Spleen (tissue), 11 donors: ENCODE data around the gene HSBP1L1. TPM values are rescaled to one million over a fixed set of nuclear protein-coding genes. Genes with fewer than 3 reads are reported as not detected.

Experiments used
- DNase-seq: peaks from one replicate; pipeline ENCODE4 v3.0.0-alpha.2; 2020
- H3K27ac ChIP-seq, 8 donors: fragments of 200-600 bp; sonication (generic) in 7 of 8; 1 replicate in 4 of 8; 2 replicates in 4 of 8; pipeline versions ENCODE4 v1.5.0 to v1.8.0; 2016 to 2021; ENCODE audit warnings: inconsistent platforms in 4 of 8, mild to moderate bottlenecking in 4 of 8, moderate library complexity in 1 of 8
- H3K27me3 ChIP-seq, 7 donors: fragments of 200-600 bp; sonication (generic) in 6 of 7; replicated peaks in 1 of 7; 1 replicate in 4 of 7; 2 replicates in 3 of 7; pipeline versions ENCODE4 v1.5.0 to v1.8.0; 2016 to 2021; ENCODE audit warnings: inconsistent platforms in 3 of 7, mild to moderate bottlenecking in 1 of 7
- H3K36me3 ChIP-seq, 6 donors: fragments of 200-600 bp; sonication (generic) in 5 of 6; 1 replicate in 4 of 6; 2 replicates in 2 of 6; pipeline versions ENCODE4 v1.5.0 to v1.8.0; 2016 to 2021; ENCODE audit warnings: inconsistent platforms in 2 of 6
- H3K4me1 ChIP-seq, 6 donors: fragments of 200-600 bp; sonication (generic) in 5 of 6; 1 replicate in 3 of 6; 2 replicates in 3 of 6; pipeline versions ENCODE4 v1.5.0 to v1.8.0; 2016 to 2021; ENCODE audit warnings: inconsistent platforms in 3 of 6
- H3K4me3 ChIP-seq, 8 donors: fragments of 200-600 bp; sonication (generic) in 7 of 8; 1 replicate in 4 of 8; 2 replicates in 4 of 8; pipeline versions ENCODE4 v1.5.0 to v1.8.0; 2016 to 2021; ENCODE audit warnings: inconsistent platforms in 4 of 8, mild to moderate bottlenecking in 4 of 8, moderate library complexity in 2 of 8
- H3K9me3 ChIP-seq, 8 donors: fragments of 200-600 bp; sonication (generic) in 7 of 8; 1 replicate in 4 of 8; 2 replicates in 4 of 8; pipeline versions ENCODE4 v1.5.0 to v1.8.0; 2016 to 2021; ENCODE audit warnings: inconsistent platforms in 4 of 8
- POLR2A ChIP-seq, 3 donors: fragments of 450-650 bp; IDR thresholded peaks; one replicate each; pipeline ENCODE4 v1.5.1; 2017; ENCODE audit warnings: antibody characterized with exemption in 3 of 3, mild to moderate bottlenecking in 1 of 3
- POLR2AphosphoS5 ChIP-seq, 3 donors: sonication (generic); formaldehyde crosslinking; IDR thresholded peaks; one replicate each; pipeline ENCODE4 v1.5.1; 2017; ENCODE audit warnings: antibody characterized with exemption in 3 of 3
- WGBS, 5 donors: extraction: QIAGEN DNeasy Blood & Tissue Kit in 3 of 5; methylation state at CpG; one replicate each; pipeline versions ENCODE4 v1.1.5 to v1.1.7; 2013 to 2018; 5-methylcytosine and 5-hydroxymethylcytosine counted together
- intact Hi-C: fragments of 100-400 bp; cut with DNase I; formaldehyde crosslinking; loops from one replicate; pipeline ENCODE4 v1.15.0; 2023; ENCODE audit warnings: low total_unique reads
- polyA plus RNA-seq, 3 donors: library from polyadenylated mRNA; stranded (reverse); fragments of 200-250 nt; gene quantifications; one replicate each; pipeline ENCODE4 v1.2.1, GENCODE V29; 2013
- total RNA-seq, 7 donors: library from RNA; depleted of rRNA in 3 of 7; stranded (reverse); fragments of >200 nt in 3 of 7; fragmentation: NEBNext Ultra II Directional in 4 of 7; extraction: Animal tissue kit (Norgen Biotek cat#: 25700) in 4 of 7; gene quantifications; one replicate each; pipeline versions ENCODE4 v1.1.0 to v1.2.1, GENCODE V29; 2016 to 2021
- TF ChIP-seq, protein P1 (sequence below), 11 experiments: fragments of 200-600 bp in 7 of 11; fragments of 450-650 bp in 4 of 11; sonication (generic) in 4 of 11; IDR thresholded peaks in 8 of 11; conservative IDR thresholded peaks in 3 of 11; 1 replicate in 7 of 11; 2 replicates in 4 of 11; pipeline versions ENCODE4 v1.4.0 to v1.8.0; 2016 to 2021; ENCODE audit warnings: antibody characterized with exemption in 11 of 11, inconsistent platforms in 4 of 11, mild to moderate bottlenecking in 1 of 11
- donor health status: healthy with polysubstance abuse.
- donor health status: DM: no; HTN: no; CAD: no; lungs with moderate emphysema.
- donor health status: DM: no; HTN: no; CAD: no.
- donor health status: Bipolar disorder and iron deficiency.
- donor health status: healthy.
- donor health status: DM: no; HTN: no; CAD: no.
- donor health status: DM: yes; HTN: yes; CAD: no.

The HSBP1L1 gene
- total and polyA plus RNA-seq, 10 donors = 10.0 to 36.4 (median 18.8) TPM

DNA sequence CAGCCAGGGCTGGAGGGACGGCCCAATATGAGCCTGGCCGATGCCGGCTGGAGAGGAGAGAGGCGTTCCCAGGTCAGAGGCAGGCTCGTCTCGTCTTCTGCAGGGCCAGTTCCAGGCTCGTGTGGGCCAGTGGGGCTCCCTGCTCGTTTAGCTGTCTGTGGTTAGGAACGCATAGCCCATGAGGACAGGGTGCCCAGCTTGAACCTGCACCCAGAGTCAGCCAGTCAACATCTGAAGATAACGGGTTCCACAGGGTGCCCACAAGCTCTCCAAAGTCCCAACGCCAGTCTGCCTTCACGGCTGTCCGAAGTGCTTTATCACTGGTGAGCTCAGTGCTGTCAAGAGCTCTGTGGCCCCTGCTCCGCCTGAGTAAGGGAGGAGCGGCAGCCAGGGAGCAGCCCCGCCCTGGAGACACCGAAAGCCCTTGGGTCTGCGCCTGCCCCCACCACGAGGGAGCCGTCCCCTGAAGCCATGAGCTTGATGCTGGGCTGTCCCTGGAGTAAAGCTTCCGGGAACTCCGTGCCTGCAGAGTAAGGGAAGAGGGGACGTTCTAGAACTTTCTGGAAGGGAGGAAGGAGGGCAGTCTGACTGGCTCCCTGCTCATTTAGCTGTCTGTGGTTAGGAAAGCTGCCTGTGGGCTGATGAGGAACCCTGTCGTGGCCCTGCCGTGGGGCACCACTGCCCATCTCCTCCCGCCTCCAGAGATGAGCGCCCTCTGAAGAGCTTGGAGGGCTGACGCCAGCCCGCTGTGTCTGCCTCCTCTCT, 2.7 kb upstream of the HSBP1L1 start:
- peaks cover 0 to 6% (median 0%) of the 10 kb centered on the region in 7 donors for H3K27me3 ChIP-seq
- intact Hi-C loops = no loop called here
- H3K4me1 ChIP-seq = peaks cover 5 to 44% (median 21%) of the 10 kb centered on the region in 6 donors
- no peaks in the 10 kb centered on the region for H3K9me3 ChIP-seq
- no peaks in the 10 kb centered on the region for H3K36me3 ChIP-seq
- H3K27ac ChIP-seq = no peak overlapping the region
- TF ChIP-seq, protein P1, sequence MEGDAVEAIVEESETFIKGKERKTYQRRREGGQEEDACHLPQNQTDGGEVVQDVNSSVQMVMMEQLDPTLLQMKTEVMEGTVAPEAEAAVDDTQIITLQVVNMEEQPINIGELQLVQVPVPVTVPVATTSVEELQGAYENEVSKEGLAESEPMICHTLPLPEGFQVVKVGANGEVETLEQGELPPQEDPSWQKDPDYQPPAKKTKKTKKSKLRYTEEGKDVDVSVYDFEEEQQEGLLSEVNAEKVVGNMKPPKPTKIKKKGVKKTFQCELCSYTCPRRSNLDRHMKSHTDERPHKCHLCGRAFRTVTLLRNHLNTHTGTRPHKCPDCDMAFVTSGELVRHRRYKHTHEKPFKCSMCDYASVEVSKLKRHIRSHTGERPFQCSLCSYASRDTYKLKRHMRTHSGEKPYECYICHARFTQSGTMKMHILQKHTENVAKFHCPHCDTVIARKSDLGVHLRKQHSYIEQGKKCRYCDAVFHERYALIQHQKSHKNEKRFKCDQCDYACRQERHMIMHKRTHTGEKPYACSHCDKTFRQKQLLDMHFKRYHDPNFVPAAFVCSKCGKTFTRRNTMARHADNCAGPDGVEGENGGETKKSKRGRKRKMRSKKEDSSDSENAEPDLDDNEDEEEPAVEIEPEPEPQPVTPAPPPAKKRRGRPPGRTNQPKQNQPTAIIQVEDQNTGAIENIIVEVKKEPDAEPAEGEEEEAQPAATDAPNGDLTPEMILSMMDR (IDR thresholded peaks at IDR 0.05 in 8 of 11, conservative IDR thresholded peaks at IDR 0.05 in 3 of 11) = no peak
- TF ChIP-seq POLR2A (IDR thresholded peaks at IDR 0.05) (no peak), POLR2AphosphoS5 (IDR thresholded peaks at IDR 0.05) (no peak)
- WGBS, 5 donors = 71 to 88% (median 78%) methylated on average over 26 to 29 of the region's 29 CpGs
- DNase-seq = peak; percentile 76
- H3K4me3 ChIP-seq = no peak overlapping the region

DNA sequence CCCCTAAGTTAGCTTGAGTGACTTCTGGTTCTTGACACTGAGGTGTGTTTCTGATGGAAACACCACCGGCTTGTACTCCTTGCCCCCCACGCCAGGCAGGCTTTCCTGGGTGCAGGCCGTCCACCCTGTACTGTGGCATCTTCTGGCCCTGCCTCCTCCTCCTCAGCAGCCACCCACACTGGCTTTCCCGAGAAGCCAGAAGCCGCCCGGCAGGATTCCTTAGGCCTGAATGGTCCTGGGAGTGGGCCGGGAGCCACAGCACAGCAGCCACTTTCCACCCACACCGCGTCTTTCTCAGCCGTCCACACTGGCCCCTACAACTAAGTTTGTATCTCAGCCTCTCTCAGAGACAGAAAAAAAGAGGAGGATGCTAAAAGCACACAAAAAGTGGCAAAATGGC, 2.1 kb upstream of the HSBP1L1 start:
- 69 to 89% (median 77%) methylated on average over 6 to 10 of the region's 10 CpGs for WGBS, 5 donors
- TF ChIP-seq POLR2A (IDR thresholded peaks at IDR 0.05) (no peak), POLR2AphosphoS5 (IDR thresholded peaks at IDR 0.05) (no peak)
- TF ChIP-seq, protein P1 (IDR thresholded peaks at IDR 0.05 in 8 of 11, conservative IDR thresholded peaks at IDR 0.05 in 3 of 11) = no peak
- intact Hi-C loops = no loop called here
- Histone ChIP-seq H3K27ac (no peak overlapping the region), H3K4me3 (no peak overlapping the region), H3K36me3 (peaks cover 0 to under 1% (median 0%) of the 10 kb centered on the region in 6 donors), H3K4me1 (peaks cover 5 to 44% (median 21%) of the 10 kb centered on the region in 6 donors), H3K27me3 (peaks cover 0 to 6% (median 0%) of the 10 kb centered on the region in 7 donors), H3K9me3 (no peaks in the 10 kb centered on the region)
- peak; percentile 74 for DNase-seq

DNA sequence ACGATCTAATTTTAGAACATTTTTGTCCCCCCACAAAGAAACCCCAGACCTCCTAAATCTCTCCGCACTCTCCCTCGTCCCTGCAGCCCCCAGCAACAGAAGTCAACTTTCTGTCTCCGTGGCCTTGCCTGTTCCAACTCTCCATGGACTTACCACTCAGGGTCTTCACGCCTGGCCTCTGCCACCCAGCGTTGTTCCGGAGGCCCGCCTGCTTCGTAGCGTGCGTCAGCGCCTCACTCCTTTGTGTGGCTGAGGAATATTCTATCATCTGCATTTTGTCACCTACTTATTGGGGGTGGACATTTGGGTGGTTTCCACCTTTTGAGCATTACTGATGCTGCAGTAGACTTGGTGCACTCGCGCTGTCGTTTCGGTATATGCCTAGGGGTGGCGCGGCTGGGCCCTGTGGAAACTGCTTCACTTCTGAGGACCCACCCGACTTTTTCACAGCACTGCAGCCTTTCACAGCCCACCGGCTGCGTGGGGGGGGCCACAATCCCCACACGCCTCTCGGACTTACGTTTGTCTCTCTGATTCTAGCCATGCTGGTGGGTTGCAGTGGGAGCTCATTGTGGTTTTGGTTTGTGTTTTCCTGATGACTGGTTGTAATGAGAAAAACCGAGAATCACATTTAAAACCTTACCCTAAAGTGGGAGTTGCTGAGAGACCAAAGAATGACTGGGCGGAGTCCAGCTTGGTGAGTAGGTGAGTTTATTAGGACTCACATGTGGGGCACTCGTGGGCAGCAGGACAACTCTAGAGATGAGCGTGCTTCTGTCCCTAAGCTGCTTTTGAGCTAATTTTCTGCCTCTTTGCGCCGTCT, 1.4 kb upstream of the HSBP1L1 start:
- Histone ChIP-seq H3K36me3 (peaks cover 0 to 8% (median 0%) of the 10 kb centered on the region in 6 donors), H3K27me3 (peaks cover 0 to 6% (median 0%) of the 10 kb centered on the region in 7 donors), H3K4me1 (peaks cover 5 to 44% (median 21%) of the 10 kb centered on the region in 6 donors), H3K9me3 (no peaks in the 10 kb centered on the region), H3K4me3 (peak overlapping the region in 1 of 8 donors; percentile 83), H3K27ac (peak overlapping the region in 1 of 8 donors; percentile 81)
- WGBS, 5 donors = 69 to 82% (median 81%) methylated on average over 30 of the region's 30 CpGs
- no peak for DNase-seq
- no peak for TF ChIP-seq POLR2AphosphoS5 (IDR thresholded peaks at IDR 0.05)
- intact Hi-C loops = no loop called here

DNA sequence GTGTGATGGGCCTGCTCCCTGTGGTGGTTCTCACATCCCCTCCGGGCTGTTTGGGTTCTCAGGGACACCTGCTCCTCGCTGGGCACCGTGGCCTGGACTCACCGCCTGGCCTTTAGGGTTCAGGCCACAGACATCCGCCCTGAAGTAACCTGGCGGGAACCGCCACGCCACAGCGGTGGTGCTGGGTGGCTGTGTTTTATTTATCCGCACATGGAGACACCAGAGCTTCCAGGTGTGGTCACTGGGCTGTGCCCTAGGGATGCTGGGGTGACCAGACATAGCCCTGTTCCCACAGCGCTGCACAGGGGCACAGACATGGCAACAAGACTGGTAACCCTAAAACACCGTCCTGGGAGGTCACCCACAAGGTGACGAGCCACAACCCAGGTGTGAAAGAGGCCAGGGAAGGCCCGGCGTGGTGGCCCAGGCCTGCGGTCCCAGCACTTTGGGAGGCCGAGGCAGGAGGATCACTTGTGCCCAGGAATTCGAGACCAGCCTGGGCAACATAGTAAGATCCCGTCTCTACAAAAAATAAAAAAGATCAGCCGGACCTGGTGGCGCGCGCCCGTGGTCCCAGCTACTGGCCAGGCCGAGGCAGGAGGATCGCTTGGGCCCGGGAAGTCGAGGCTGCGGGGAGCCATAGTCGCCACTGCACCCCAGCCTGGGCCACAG, 649 bp upstream of the HSBP1L1 start:
- Histone ChIP-seq H3K9me3 (no peaks in the 10 kb centered on the region), H3K36me3 (peaks cover 0 to 15% (median 0%) of the 10 kb centered on the region in 6 donors), H3K4me3 (peak overlapping the region; percentile 38 to 83 (median 56)), H3K27me3 (peaks cover 0 to 6% (median 0%) of the 10 kb centered on the region in 7 donors), H3K27ac (peak overlapping the region; percentile 21 to 83 (median 78)), H3K4me1 (peaks cover 5 to 44% (median 21%) of the 10 kb centered on the region in 6 donors)
- intact Hi-C loops = no loop called here
- DNase-seq = no peak
- 76 to 83% (median 78%) methylated on average over 28 to 30 of the region's 30 CpGs for WGBS, 5 donors
- TF ChIP-seq POLR2A (IDR thresholded peaks at IDR 0.05) (no peak), POLR2AphosphoS5 (IDR thresholded peaks at IDR 0.05) (no peak)
- TF ChIP-seq, protein P1 (IDR thresholded peaks at IDR 0.05 in 8 of 11, conservative IDR thresholded peaks at IDR 0.05 in 3 of 11) = no peak
